ENCODE results near the gene PCSK9. TPM values are rescaled to one million over a fixed set of nuclear protein-coding genes. Genes with fewer than 3 reads are reported as not detected.

The PCSK9 gene
- total RNA-seq, 1 experiment from 2014 or later, result not detected

DNA sequence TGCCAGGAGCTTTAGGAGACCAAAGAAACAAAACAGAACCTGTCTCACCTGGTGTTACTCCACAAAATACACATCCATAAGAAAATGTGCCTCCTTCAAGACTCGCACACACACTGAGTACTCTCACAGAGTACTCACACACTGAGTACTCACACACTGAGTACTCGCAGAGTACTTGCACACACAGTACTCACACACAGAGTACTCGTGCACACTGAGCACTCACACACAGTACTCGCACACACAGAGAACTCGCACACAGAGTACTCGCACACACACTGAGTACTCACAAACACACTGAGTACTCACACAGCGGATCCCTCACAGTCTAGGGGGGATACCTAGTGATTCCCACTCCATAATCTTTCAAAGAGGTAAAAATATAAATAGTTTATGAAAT, 40.3 kb downstream of the PCSK9 start:
- Histone ChIP-seq H2AFZ (ENCODE audit: low read length) (no peak overlapping the region), H3K27me3 (ENCODE audit: low read length) (no peaks in the 10 kb centered on the region), H3K4me2 (ENCODE audit: low read depth, low read length, poor library complexity, severe bottlenecking) (no peak overlapping the region), H3K27ac (ENCODE audit: low read length) (no peak overlapping the region), H3K36me3 (ENCODE audit: insufficient read depth, low read length) (peaks cover 56% of the 10 kb centered on the region; the same call in 1 of the 2 replicates), H3K9me2 (replicated peaks; ENCODE audit: insufficient read depth, low read length) (no peaks in the 10 kb centered on the region), H4K20me1 (ENCODE audit: insufficient read depth, low read depth, low read length) (no peaks in the 10 kb centered on the region), H3K4me1 (ENCODE audit: low read length) (no peaks in the 10 kb centered on the region), H3K9me3 (ENCODE audit: low read length) (no peaks in the 10 kb centered on the region), H3K4me3 (ENCODE audit: low read length) (no peak overlapping the region), H3K9ac (ENCODE audit: low read length) (no peak overlapping the region), H3K79me2 (ENCODE audit: low read length) (no peaks in the 10 kb centered on the region)
- no peak for DNase-seq

DNA sequence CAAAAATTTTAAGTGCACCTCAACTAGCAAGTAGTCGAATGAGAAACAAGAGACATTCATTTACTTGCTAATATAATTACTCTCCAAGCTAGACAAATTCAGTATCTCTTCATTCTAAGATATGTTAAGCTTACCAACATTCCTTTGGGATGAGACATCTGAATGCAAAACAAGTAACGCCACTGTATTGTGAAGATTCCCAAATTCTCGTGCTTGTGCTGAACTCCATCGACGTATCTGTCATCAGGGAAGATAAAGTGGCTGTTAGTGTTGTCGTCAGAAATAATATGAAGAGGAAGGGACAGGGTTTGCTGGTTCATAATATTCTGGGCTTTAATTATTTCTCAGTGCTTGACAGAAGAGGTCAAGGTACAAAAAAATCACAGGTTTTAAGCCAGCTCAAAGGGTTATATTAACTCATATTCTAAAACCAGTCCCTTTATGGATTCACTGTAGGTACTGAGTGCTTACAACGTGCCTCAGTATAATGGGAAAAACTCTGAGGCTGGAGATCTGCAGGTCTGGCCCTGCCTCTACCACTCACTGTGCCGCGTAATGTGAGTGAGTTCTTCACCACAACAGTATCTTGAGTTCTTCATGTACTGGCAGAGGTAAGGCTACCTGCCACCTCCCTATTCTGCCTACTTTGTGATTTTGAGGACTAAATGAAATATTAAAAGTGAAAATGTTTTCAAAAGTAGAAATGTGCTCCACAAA, 42.0 kb downstream of the PCSK9 start:
- H2AFZ ChIP-seq (ENCODE audit: low read length), result no peak overlapping the region
- no peaks in the 10 kb centered on the region for H3K9me2 ChIP-seq (replicated peaks; ENCODE audit: insufficient read depth, low read length)
- no peak for DNase-seq
- no peaks in the 10 kb centered on the region for H3K9me3 ChIP-seq (ENCODE audit: low read length)
- no peak overlapping the region for H3K9ac ChIP-seq (ENCODE audit: low read length)
- H3K4me3 ChIP-seq (ENCODE audit: low read length), result no peak overlapping the region
- no peaks in the 10 kb centered on the region for H3K27me3 ChIP-seq (ENCODE audit: low read length)
- no peak overlapping the region for H3K27ac ChIP-seq (ENCODE audit: low read length)
- no peaks in the 10 kb centered on the region for H4K20me1 ChIP-seq (ENCODE audit: insufficient read depth, low read depth, low read length)
- no peaks in the 10 kb centered on the region for H3K4me1 ChIP-seq (ENCODE audit: low read length)
- no peaks in the 10 kb centered on the region for H3K79me2 ChIP-seq (ENCODE audit: low read length)
- peaks cover 66% of the 10 kb centered on the region; the same call in 1 of the 2 replicates for H3K36me3 ChIP-seq (ENCODE audit: insufficient read depth, low read length)
- no peak overlapping the region for H3K4me2 ChIP-seq (ENCODE audit: low read depth, low read length, poor library complexity, severe bottlenecking)

DNA sequence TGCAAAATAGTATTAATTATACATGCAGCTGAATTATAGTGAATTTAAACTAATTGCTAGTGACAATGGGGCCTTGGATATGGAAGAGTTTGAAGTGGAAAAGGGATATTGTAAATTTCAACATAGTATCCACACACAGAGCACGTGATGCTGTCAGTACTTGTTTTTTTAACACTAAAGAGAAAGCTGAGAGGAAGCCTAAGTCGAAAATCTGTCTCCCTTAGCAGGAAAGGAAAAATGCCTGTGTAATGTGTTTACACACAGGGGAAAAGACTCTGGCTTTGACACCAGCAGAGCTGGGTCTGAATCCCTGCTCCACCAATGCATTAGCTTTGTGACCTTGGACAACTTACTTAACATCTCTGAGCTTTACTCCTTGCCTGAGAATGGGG, 42.6 kb downstream of the PCSK9 start:
- Histone ChIP-seq H2AFZ (ENCODE audit: low read length) (no peak overlapping the region), H3K4me2 (ENCODE audit: low read depth, low read length, poor library complexity, severe bottlenecking) (no peak overlapping the region), H3K9me2 (replicated peaks; ENCODE audit: insufficient read depth, low read length) (no peaks in the 10 kb centered on the region), H3K4me3 (ENCODE audit: low read length) (no peak overlapping the region), H3K4me1 (ENCODE audit: low read length) (no peaks in the 10 kb centered on the region), H3K36me3 (ENCODE audit: insufficient read depth, low read length) (peaks cover 70% of the 10 kb centered on the region; the same call in 1 of the 2 replicates), H3K9ac (ENCODE audit: low read length) (no peak overlapping the region), H3K9me3 (ENCODE audit: low read length) (no peaks in the 10 kb centered on the region), H3K27me3 (ENCODE audit: low read length) (no peaks in the 10 kb centered on the region), H3K79me2 (ENCODE audit: low read length) (no peaks in the 10 kb centered on the region), H3K27ac (ENCODE audit: low read length) (no peak overlapping the region), H4K20me1 (ENCODE audit: insufficient read depth, low read depth, low read length) (no peaks in the 10 kb centered on the region)
- no peak for DNase-seq

DNA sequence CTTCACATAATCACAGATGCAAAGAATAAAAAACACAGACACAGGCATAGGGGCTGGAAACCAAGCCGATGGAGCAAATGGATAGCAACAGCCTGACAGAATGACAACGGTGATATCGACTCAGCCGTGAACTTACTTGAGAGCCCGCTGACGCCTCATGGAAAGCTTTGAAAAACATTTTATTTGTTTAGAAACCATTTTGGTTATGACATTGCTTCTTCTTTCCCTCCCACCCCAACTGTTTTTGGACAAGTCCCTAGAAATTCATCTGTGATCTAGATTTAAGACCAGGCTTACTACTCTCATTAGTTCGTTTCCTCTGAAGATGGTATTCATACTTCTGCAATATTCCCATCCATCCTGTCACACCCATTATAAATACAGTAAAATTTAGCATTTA, 44.9 kb downstream of the PCSK9 start:
- DNase-seq, result no peak

DNA sequence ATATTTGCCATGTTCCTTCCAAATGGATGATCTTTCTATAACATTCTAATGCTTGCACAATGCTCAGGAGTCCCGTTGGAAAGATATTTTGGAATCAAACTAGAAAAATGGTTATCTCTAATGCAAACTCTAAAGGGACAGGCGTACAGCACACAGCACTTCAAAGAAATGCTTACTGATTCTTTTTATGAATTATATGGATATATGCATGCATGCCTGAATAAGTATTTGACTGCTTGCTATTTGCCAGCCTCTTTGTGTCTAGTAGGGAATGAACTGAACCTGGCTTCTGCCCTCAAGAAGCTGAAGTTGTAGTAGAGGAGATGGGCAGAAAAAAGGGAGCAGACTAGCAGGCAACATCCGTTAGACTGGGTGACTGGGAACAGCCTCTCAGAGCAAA, 48.1 kb downstream of the PCSK9 start:
- Histone ChIP-seq H3K4me2 (ENCODE audit: low read depth, low read length, poor library complexity, severe bottlenecking) (no peak overlapping the region), H3K9me2 (replicated peaks; ENCODE audit: insufficient read depth, low read length) (no peaks in the 10 kb centered on the region), H3K4me3 (ENCODE audit: low read length) (no peak overlapping the region), H3K9ac (ENCODE audit: low read length) (no peak overlapping the region), H3K9me3 (ENCODE audit: low read length) (no peaks in the 10 kb centered on the region), H3K27ac (ENCODE audit: low read length) (no peak overlapping the region), H3K79me2 (ENCODE audit: low read length) (no peaks in the 10 kb centered on the region), H4K20me1 (ENCODE audit: insufficient read depth, low read depth, low read length) (no peaks in the 10 kb centered on the region), H2AFZ (ENCODE audit: low read length) (no peak overlapping the region), H3K27me3 (ENCODE audit: low read length) (no peaks in the 10 kb centered on the region), H3K4me1 (ENCODE audit: low read length) (no peaks in the 10 kb centered on the region), H3K36me3 (ENCODE audit: insufficient read depth, low read length) (peaks cover 63% of the 10 kb centered on the region; the same call in 1 of the 2 replicates)
- no peak for DNase-seq

More for the DNA sequence above, 44.9 kb downstream of the PCSK9 start:
- H4K20me1 ChIP-seq (ENCODE audit: insufficient read depth, low read depth, low read length), result no peaks in the 10 kb centered on the region
- H3K36me3 ChIP-seq (ENCODE audit: insufficient read depth, low read length), result peaks cover 65% of the 10 kb centered on the region; the same call in 1 of the 2 replicates
- no peaks in the 10 kb centered on the region for H3K27me3 ChIP-seq (ENCODE audit: low read length)
- no peak overlapping the region for H3K9ac ChIP-seq (ENCODE audit: low read length)
- no peak overlapping the region for H2AFZ ChIP-seq (ENCODE audit: low read length)
- H3K79me2 ChIP-seq (ENCODE audit: low read length), result no peaks in the 10 kb centered on the region
- H3K9me3 ChIP-seq (ENCODE audit: low read length), result no peaks in the 10 kb centered on the region
- no peaks in the 10 kb centered on the region for H3K4me1 ChIP-seq (ENCODE audit: low read length)
- no peaks in the 10 kb centered on the region for H3K9me2 ChIP-seq (replicated peaks; ENCODE audit: insufficient read depth, low read length)
- H3K27ac ChIP-seq (ENCODE audit: low read length), result no peak overlapping the region
- H3K4me3 ChIP-seq (ENCODE audit: low read length), result no peak overlapping the region
- H3K4me2 ChIP-seq (ENCODE audit: low read depth, low read length, poor library complexity, severe bottlenecking), result no peak overlapping the region

DNA sequence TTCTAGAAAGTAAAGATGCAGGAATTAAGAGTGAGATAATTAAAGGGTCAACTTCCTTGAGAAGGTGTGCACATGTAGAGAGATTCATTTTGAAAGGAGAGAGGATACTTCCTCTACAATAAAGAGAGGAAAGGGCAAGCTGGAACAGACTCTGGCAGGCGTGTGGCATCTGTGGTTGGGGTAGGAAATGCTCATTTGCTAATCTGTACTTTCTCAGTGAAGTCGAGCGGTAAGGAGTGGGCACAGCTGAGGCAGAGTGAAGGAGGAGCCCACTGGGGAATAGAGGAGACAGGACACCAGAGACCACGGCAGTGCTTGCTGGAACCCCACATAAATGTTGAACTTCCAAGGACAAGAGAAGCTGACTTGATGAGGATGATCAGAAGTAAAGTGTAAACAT, 49.1 kb downstream of the PCSK9 start:
- Histone ChIP-seq H3K9me2 (replicated peaks; ENCODE audit: insufficient read depth, low read length) (no peaks in the 10 kb centered on the region), H3K9ac (ENCODE audit: low read length) (no peak overlapping the region), H3K27ac (ENCODE audit: low read length) (no peak overlapping the region), H3K27me3 (ENCODE audit: low read length) (no peaks in the 10 kb centered on the region), H3K4me1 (ENCODE audit: low read length) (no peaks in the 10 kb centered on the region), H2AFZ (ENCODE audit: low read length) (no peak overlapping the region), H3K36me3 (ENCODE audit: insufficient read depth, low read length) (peaks cover 63% of the 10 kb centered on the region; the same call in 1 of the 2 replicates), H3K9me3 (ENCODE audit: low read length) (no peaks in the 10 kb centered on the region), H3K79me2 (ENCODE audit: low read length) (no peaks in the 10 kb centered on the region), H3K4me3 (ENCODE audit: low read length) (no peak overlapping the region), H4K20me1 (ENCODE audit: insufficient read depth, low read depth, low read length) (no peaks in the 10 kb centered on the region), H3K4me2 (ENCODE audit: low read depth, low read length, poor library complexity, severe bottlenecking) (no peak overlapping the region)
- no peak for DNase-seq

DNA sequence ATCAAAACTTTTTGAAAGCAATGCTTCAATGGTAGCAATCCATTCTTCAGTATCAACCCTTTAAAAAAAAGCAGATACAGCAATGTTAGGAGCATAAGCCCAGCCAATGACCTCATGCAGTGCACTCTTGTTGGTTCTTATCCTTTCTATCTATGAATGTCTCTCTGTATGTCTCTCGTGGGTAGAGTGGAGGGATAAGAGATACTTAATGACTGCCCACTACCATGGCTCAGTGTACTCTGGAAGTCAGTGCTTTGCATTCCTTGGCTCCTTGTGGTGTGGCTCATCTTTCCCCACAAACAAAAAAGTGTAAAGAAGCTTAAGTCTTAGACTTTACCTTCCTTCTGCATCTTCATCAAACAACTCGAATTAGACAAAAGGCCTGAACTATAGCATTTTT, 50.3 kb downstream of the PCSK9 start:
- Histone ChIP-seq H3K9me3 (ENCODE audit: low read length) (no peaks in the 10 kb centered on the region), H3K27me3 (ENCODE audit: low read length) (no peaks in the 10 kb centered on the region), H3K4me3 (ENCODE audit: low read length) (no peak overlapping the region), H2AFZ (ENCODE audit: low read length) (no peak overlapping the region), H3K4me1 (ENCODE audit: low read length) (no peaks in the 10 kb centered on the region), H4K20me1 (ENCODE audit: insufficient read depth, low read depth, low read length) (no peaks in the 10 kb centered on the region), H3K9me2 (replicated peaks; ENCODE audit: insufficient read depth, low read length) (no peaks in the 10 kb centered on the region), H3K36me3 (ENCODE audit: insufficient read depth, low read length) (peaks cover 64% of the 10 kb centered on the region; the same call in 1 of the 2 replicates), H3K4me2 (ENCODE audit: low read depth, low read length, poor library complexity, severe bottlenecking) (no peak overlapping the region), H3K9ac (ENCODE audit: low read length) (no peak overlapping the region), H3K79me2 (ENCODE audit: low read length) (no peaks in the 10 kb centered on the region), H3K27ac (ENCODE audit: low read length) (no peak overlapping the region)
- no peak for DNase-seq

DNA sequence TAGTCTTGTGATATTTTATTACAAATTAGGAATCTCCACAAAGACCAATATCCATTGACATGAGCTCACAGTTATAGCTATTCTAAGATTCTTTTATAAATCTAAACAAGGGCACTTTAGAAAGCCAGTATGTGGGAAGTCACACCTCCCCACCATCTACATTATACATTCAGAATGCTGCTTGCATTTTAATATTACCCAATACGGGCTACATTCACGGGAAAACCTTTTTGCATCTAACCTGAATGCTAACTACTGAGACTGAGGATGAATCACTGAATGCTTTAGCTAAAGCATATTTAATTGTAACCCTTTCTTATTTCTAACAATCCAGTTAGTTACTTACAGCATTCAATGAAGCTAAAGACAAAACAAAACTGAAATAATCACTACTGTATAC, 53.1 kb downstream of the PCSK9 start:
- Histone ChIP-seq H3K79me2 (ENCODE audit: low read length) (no peaks in the 10 kb centered on the region), H3K9me2 (replicated peaks; ENCODE audit: insufficient read depth, low read length) (no peaks in the 10 kb centered on the region), H3K9me3 (ENCODE audit: low read length) (no peaks in the 10 kb centered on the region), H4K20me1 (ENCODE audit: insufficient read depth, low read depth, low read length) (no peaks in the 10 kb centered on the region), H3K36me3 (ENCODE audit: insufficient read depth, low read length) (peaks cover 62% of the 10 kb centered on the region), H3K27me3 (ENCODE audit: low read length) (no peaks in the 10 kb centered on the region), H3K4me1 (ENCODE audit: low read length) (no peaks in the 10 kb centered on the region), H2AFZ (ENCODE audit: low read length) (no peak overlapping the region), H3K4me2 (ENCODE audit: low read depth, low read length, poor library complexity, severe bottlenecking) (no peak overlapping the region), H3K27ac (ENCODE audit: low read length) (no peak overlapping the region), H3K4me3 (ENCODE audit: low read length) (no peak overlapping the region), H3K9ac (ENCODE audit: low read length) (no peak overlapping the region)
- no peak for DNase-seq
